Neural cell (in vitro differentiated cells): ENCODE data around the gene SLC49A4. TPM values are rescaled to one million over a fixed set of nuclear protein-coding genes. Genes with fewer than 3 reads are reported as not detected.

Experiments
- H2AFZ ChIP-seq: fragments of 200-600, 300-800 bp; sonication (generic), shearing (Covaris generic); 2 replicates; pipeline ENCODE4 v1.6.0; 2014; ENCODE audit warnings: low read depth, mild to moderate bottlenecking, antibody characterized with exemption, low read length, moderate library complexity
- H3F3A ChIP-seq: fragments of 200-600 bp; shearing (Covaris generic); 2 replicates; pipeline ENCODE4 v1.6.1; 2016; ENCODE audit warnings: mild to moderate bottlenecking, moderate library complexity, mixed read lengths, antibody characterized with exemption, low read length; ENCODE audit not compliant: insufficient read depth, poor library complexity, severe bottlenecking
- H3K27ac ChIP-seq: fragments of 200-600, 300-800 bp; sonication (generic), shearing (Covaris generic); 2 replicates; pipeline ENCODE4 v1.5.1; 2014; ENCODE audit warnings: mild to moderate bottlenecking, low read length, moderate library complexity
- H3K27me3 ChIP-seq: fragments of 300-800, 200-600 bp; sonication (generic), shearing (Covaris generic); 2 replicates; pipeline ENCODE4 v1.6.0; 2014; ENCODE audit warnings: mild to moderate bottlenecking, low read depth, low read length, moderate library complexity; ENCODE audit not compliant: insufficient read depth
- H3K36me3 ChIP-seq: fragments of 300-800, 200-600 bp; sonication (generic), shearing (Covaris generic); 2 replicates; pipeline ENCODE4 v1.5.1; 2014; ENCODE audit warnings: mild to moderate bottlenecking, antibody characterized with exemption, low read length, moderate library complexity; ENCODE audit not compliant: insufficient read depth
- H3K4me2 ChIP-seq: fragments of 300-800, 200-600 bp; sonication (generic), shearing (Covaris generic); 2 replicates; pipeline ENCODE4 v1.6.0; 2014; ENCODE audit warnings: mild to moderate bottlenecking, low read length
- H3K4me3 ChIP-seq: fragments of 300-800, 200-600 bp; sonication (generic), shearing (Covaris generic); 2 replicates; pipeline ENCODE4 v1.5.1; 2014; ENCODE audit warnings: mild to moderate bottlenecking, low read length, moderate library complexity
- H3K79me2 ChIP-seq: fragments of 200-600 bp; shearing (Covaris generic); replicated peaks from 2 replicates; pipeline ENCODE4 v1.6.0; 2014; ENCODE audit warnings: mild to moderate bottlenecking, low read length, moderate library complexity; ENCODE audit not compliant: insufficient read depth
- H3K9ac ChIP-seq: fragments of 300-800, 200-600 bp; sonication (generic), shearing (Covaris generic); 2 replicates; pipeline ENCODE4 v1.6.1; 2016; ENCODE audit warnings: mild to moderate bottlenecking, low read length, mixed read lengths
- H3K9me2 ChIP-seq: fragments of 200-600 bp; shearing (Covaris generic); 2 replicates; pipeline ENCODE4 v1.6.1; 2016; ENCODE audit warnings: mild to moderate bottlenecking, low read length, mixed read lengths; ENCODE audit not compliant: insufficient read depth
- H3K9me3 ChIP-seq: fragments of 200-600, 300-800 bp; sonication (generic), shearing (Covaris generic); 2 replicates; pipeline ENCODE4 v1.6.1; 2016; ENCODE audit warnings: mild to moderate bottlenecking, mixed run types, low read length, moderate library complexity, mixed read lengths
- H4K20me1 ChIP-seq: fragments of 200-600 bp; shearing (Covaris generic); 2 replicates; pipeline ENCODE4 v1.6.1; 2016; ENCODE audit warnings: mild to moderate bottlenecking, mixed run types; ENCODE audit not compliant: insufficient read depth
- CTCF ChIP-seq: fragments of 450-650 bp; IDR thresholded peaks from 2 replicates; pipeline ENCODE4 v1.5.1; 2014; ENCODE audit warnings: antibody characterized with exemption, mild to moderate bottlenecking, moderate library complexity; ENCODE audit not compliant: poor library complexity, severe bottlenecking
- EP300 ChIP-seq: fragments of 450-650 bp; conservative IDR thresholded peaks from 2 replicates; pipeline ENCODE4 v1.6.1; 2014; ENCODE audit warnings: antibody characterized with exemption, mild to moderate bottlenecking, moderate library complexity; ENCODE audit not compliant: poor library complexity, severe bottlenecking
- EZH2 ChIP-seq: fragments of 200-600, 300-800 bp; shearing (Covaris generic), sonication (generic); IDR thresholded peaks from 2 replicates; pipeline ENCODE4 v1.6.1; 2014; ENCODE audit warnings: antibody characterized with exemption, low read length, borderline replicate concordance, mild to moderate bottlenecking; ENCODE audit not compliant: insufficient read depth, poor library complexity, severe bottlenecking
- MXI1 ChIP-seq: fragments of 450-650 bp; conservative IDR thresholded peaks from 2 replicates; pipeline ENCODE4 v1.6.1; 2014; ENCODE audit warnings: antibody characterized with exemption, mild to moderate bottlenecking; ENCODE audit not compliant: poor library complexity, severe bottlenecking
- POLR2AphosphoS5 ChIP-seq: IDR thresholded peaks from 2 replicates; pipeline ENCODE4 v1.6.1; 2012
- RAD21 ChIP-seq: fragments of 450-650 bp; conservative IDR thresholded peaks from 2 replicates; pipeline ENCODE4 v1.6.1; 2014; ENCODE audit warnings: antibody characterized with exemption, mild to moderate bottlenecking, moderate library complexity
- REST ChIP-seq: IDR thresholded peaks from 2 replicates; pipeline ENCODE4 v1.6.1; 2012; ENCODE audit warnings: borderline replicate concordance
- SMC3 ChIP-seq: fragments of 450-650 bp; conservative IDR thresholded peaks from 2 replicates; pipeline ENCODE4 v1.6.1; 2014; ENCODE audit warnings: antibody characterized with exemption, mild to moderate bottlenecking, moderate library complexity; ENCODE audit not compliant: poor library complexity
- TAF1 ChIP-seq: IDR thresholded peaks from 2 replicates; pipeline ENCODE4 v1.6.1; 2012; ENCODE audit warnings: low read depth
- polyA plus RNA-seq: library from polyadenylated mRNA; depleted of rRNA; stranded (reverse); fragments of >200 nt; gene quantifications from 2 replicates; pipeline ENCODE4 v1.2.3, GENCODE V29; 2014

The SLC49A4 gene
- polyA plus RNA-seq, 1 donor from 2014 or later: 16.2 TPM

- H3K4me3 ChIP-seq: no peak overlapping the region
- TF ChIP-seq TAF1 (no peak), POLR2AphosphoS5 (no peak), CTCF (no peak), REST (no peak), RAD21 (no peak), EZH2 (no peak), EP300 (no peak), SMC3 (no peak), MXI1 (no peak)
- H3K36me3 ChIP-seq: no peaks in the 10 kb centered on the region
- H3K9ac ChIP-seq: no peak overlapping the region
- H3K9me2 ChIP-seq: no peaks in the 10 kb centered on the region
- no peak overlapping the region for H3K27ac ChIP-seq
- no peaks in the 10 kb centered on the region for H3K9me3 ChIP-seq
- no peaks in the 10 kb centered on the region for H3F3A ChIP-seq
- no peaks in the 10 kb centered on the region for H4K20me1 ChIP-seq
- H2AFZ ChIP-seq: no peak overlapping the region
- no peak overlapping the region for H3K4me2 ChIP-seq
- no peaks in the 10 kb centered on the region for H3K79me2 ChIP-seq
- H3K27me3 ChIP-seq: no peaks in the 10 kb centered on the region
Measured at GRCh38 chr3:122916084-122916483, 121.2 kb downstream of the SLC49A4 start.

GRCh38 chr3:122916580-122916979 is 121.7 kb downstream of the SLC49A4 start:
- Histone ChIP-seq H3K36me3 (no peaks in the 10 kb centered on the region), H3K4me3 (no peak overlapping the region), H3K27ac (no peak overlapping the region), H3F3A (no peaks in the 10 kb centered on the region), H4K20me1 (no peaks in the 10 kb centered on the region), H3K9me2 (no peaks in the 10 kb centered on the region), H3K4me2 (no peak overlapping the region), H3K79me2 (no peaks in the 10 kb centered on the region), H2AFZ (no peak overlapping the region), H3K27me3 (no peaks in the 10 kb centered on the region), H3K9me3 (no peaks in the 10 kb centered on the region), H3K9ac (no peak overlapping the region)
- no peak for TF ChIP-seq RAD21
- no peak for TF ChIP-seq EZH2
- no peak for TF ChIP-seq SMC3
- no peak for TF ChIP-seq CTCF
- TF ChIP-seq TAF1: no peak
- no peak for TF ChIP-seq REST
- no peak for TF ChIP-seq EP300
- no peak for TF ChIP-seq MXI1
- TF ChIP-seq POLR2AphosphoS5: no peak
